ENCODE results near the gene TRAF2.
"Not testable (repeated sequence)": the region's sequence is repeated elsewhere in the genome, so short reads cannot be mapped to it uniquely, and the experiment has no call there.

TRAF2 gene, protein sequence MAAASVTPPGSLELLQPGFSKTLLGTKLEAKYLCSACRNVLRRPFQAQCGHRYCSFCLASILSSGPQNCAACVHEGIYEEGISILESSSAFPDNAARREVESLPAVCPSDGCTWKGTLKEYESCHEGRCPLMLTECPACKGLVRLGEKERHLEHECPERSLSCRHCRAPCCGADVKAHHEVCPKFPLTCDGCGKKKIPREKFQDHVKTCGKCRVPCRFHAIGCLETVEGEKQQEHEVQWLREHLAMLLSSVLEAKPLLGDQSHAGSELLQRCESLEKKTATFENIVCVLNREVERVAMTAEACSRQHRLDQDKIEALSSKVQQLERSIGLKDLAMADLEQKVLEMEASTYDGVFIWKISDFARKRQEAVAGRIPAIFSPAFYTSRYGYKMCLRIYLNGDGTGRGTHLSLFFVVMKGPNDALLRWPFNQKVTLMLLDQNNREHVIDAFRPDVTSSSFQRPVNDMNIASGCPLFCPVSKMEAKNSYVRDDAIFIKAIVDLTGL

DNA sequence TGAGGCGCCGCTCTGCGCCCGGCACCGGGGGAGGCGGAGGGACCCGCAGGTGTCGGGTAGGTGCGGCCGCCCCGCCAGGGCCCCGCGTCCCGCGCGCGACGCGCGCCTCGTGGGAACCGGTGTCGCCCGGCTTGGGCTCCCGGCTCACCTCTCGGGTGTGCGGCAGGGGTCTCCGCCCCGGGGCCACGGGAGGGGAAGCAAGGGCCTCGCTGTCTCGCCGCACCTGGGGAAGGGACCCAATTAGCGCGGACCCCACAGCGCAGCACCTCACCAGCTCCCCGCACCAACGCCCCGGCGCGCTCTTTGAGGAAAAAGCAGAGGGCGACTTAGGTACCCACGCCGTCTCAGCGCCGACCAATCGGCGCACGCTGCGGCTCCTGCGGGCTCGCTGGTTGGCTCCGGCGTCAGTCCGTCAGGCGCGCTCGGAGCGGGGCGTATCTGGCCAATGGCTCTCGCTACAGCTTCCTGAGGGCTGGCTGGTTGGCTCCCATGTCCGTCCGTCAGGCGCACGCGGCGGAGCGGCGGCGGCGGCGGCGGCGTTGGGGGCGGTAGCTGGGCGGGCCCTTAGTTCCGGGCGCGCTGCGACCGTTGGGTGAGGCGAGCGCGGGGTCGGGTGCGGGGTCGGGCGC is at the start of gene TRAF2:
Gene TRAF2, plus strand, starts transcription at position 567 of the 629 bp plus-strand sequence. CDS start 12,225 bp downstream, outside the sequence.
- Histone ChIP-seq H3K27me3 (ENCODE audit: low read depth, low read length) (no peaks in the 10 kb centered on the region), H3K4me1 (ENCODE audit: control insufficient read depth in 1 of 2, insufficient read depth in 2 of 2, low read length in 2 of 2) (peaks cover 17 to 27% of the 10 kb centered on the region in 2 donors), H3K4me3 (ENCODE audit: low read depth in 1 of 2, low read length in 2 of 2) (peak within 1 kb of the TSS; percentile 63 to 87), H3K9me3 (ENCODE audit: control insufficient read depth in 1 of 2, low read length in 2 of 2) (no peaks in the 10 kb centered on the region), H3K27ac (ENCODE audit: low read length) (peak within 1 kb of the TSS; percentile 23), H3K36me3 (ENCODE audit: control insufficient read depth in 1 of 2, insufficient read depth in 2 of 2, low read length in 2 of 2) (no peaks in the 10 kb centered on the region)

DNA sequence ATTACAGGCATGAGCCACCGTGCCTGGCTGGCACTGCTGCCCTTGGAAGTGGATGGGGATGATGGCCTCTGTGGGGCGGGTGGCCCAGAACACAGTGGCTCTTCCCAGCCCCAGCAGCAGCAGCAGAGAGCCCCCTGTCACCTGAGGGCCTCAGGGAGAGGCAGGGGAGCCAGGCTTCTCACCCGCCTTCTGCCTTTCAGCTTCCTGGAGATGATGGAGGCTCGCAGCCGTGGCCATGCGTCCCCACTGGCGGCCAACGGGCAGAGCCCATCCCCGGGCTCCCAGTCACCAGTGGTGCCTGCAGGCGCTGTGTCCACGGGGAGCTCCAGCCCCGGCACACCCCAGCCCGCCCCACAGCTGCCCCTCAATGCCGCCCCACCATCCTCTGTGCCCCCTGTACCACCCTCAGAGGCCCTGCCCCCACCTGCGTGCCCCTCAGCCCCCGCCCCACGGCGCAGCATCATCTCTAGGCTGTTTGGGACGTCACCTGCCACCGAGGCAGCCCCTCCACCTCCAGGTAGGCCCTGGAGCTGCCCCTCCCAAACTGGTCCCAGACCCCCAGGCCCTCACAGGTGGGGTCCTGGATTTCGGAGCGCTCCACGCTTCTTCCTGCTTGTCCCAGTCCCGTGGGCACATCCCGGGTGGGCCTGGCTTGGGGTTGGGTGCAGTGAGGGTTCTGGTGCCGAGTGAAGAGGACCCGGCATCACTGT is 49.0 kb upstream of the TRAF2 start:
- H3K27ac ChIP-seq (ENCODE audit: low read length), result no peak overlapping the region
- no peaks in the 10 kb centered on the region for H3K9me3 ChIP-seq (ENCODE audit: control insufficient read depth in 1 of 2, low read length in 2 of 2)
- no peaks in the 10 kb centered on the region for H3K27me3 ChIP-seq (ENCODE audit: low read depth, low read length)
- peaks cover 5 to 41% of the 10 kb centered on the region in 2 donors for H3K36me3 ChIP-seq (ENCODE audit: control insufficient read depth in 1 of 2, insufficient read depth in 2 of 2, low read length in 2 of 2)
- H3K4me1 ChIP-seq (ENCODE audit: control insufficient read depth in 1 of 2, insufficient read depth in 2 of 2, low read length in 2 of 2), result peaks cover 0 to 13% of the 10 kb centered on the region in 2 donors
- no peak overlapping the region for H3K4me3 ChIP-seq (ENCODE audit: low read depth in 1 of 2, low read length in 2 of 2)

DNA sequence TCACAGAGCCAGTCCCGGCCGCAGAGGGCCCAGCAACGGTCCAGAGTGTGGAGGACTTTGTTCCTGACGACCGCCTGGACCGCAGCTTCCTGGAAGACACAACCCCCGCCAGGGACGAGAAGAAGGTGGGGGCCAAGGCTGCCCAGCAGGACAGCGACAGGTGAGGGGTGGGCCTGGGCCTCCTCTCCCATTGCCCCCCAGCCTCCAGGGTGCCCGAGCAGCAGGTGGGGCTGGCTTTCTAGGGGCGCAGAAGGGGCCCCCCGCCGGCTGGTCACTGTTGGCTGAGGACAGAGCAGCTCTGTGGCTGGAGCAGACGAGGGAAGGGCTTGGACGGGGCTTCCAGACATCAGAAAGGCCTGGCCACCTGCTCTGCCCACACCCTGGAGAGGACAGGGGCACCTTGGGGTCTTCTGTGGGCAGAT is 48.4 kb upstream of the TRAF2 start:
- Histone ChIP-seq H3K4me1 (ENCODE audit: control insufficient read depth in 1 of 2, insufficient read depth in 2 of 2, low read length in 2 of 2) (peaks cover 0 to 13% of the 10 kb centered on the region in 2 donors), H3K36me3 (ENCODE audit: control insufficient read depth in 1 of 2, insufficient read depth in 2 of 2, low read length in 2 of 2) (peaks cover 5 to 36% of the 10 kb centered on the region in 2 donors)
- H3K4me3 ChIP-seq (ENCODE audit: low read depth in 1 of 2, low read length in 2 of 2), result not testable (repeated sequence)

DNA sequence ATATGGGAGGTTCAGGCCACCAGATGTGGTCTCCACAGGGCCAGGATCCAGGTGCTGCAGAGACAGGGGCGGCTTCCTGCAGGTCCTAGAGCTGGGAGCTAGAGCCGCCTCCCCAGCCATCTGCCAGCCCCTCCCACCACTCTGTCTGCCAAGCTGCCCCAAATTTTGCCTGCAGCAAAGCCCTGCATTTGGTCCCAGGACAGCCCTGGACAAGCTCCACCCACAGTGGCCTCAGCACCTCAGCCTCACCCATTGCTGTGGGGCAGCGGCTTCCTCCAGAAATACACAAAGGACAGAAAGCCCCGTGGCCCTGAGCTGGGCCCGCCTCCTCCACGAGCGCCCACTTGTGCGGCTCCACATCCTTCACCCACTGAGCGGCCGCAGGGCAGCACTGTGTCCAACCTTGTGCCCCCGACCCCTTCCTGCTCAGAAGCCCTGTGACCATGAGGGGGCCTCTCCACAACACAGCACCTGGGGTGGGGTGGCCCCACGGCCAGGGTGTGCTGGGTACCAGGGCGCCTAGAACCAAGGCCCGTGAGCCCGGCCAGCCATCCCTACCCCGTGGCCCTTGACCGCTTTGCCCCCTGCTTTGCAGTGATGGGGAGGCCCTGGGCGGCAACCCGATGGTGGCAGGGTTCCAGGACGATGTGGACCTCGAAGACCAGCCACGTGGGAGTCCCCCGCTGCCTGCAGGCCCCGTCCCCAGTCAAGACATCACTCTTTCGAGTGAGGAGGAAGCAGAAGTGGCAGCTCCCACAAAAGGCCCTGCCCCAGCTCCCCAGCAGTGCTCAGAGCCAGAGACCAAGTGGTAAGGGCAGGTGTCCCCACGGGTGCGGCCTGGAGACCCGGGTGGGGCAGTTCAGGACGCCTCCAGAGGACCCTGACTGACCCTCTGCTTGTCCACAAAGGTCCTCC is 47.7 kb upstream of the TRAF2 start:
- Histone ChIP-seq H3K4me3 (ENCODE audit: low read depth in 1 of 2, low read length in 2 of 2) (no peak overlapping the region), H3K27me3 (ENCODE audit: low read depth, low read length) (no peaks in the 10 kb centered on the region), H3K27ac (ENCODE audit: low read length) (no peak overlapping the region), H3K9me3 (ENCODE audit: control insufficient read depth in 1 of 2, low read length in 2 of 2) (no peaks in the 10 kb centered on the region), H3K36me3 (ENCODE audit: control insufficient read depth in 1 of 2, insufficient read depth in 2 of 2, low read length in 2 of 2) (peaks cover 5 to 35% of the 10 kb centered on the region in 2 donors), H3K4me1 (ENCODE audit: control insufficient read depth in 1 of 2, insufficient read depth in 2 of 2, low read length in 2 of 2) (peaks cover 0 to 20% of the 10 kb centered on the region in 2 donors)

More for the DNA sequence above, 48.4 kb upstream of the TRAF2 start:
- H3K27ac ChIP-seq (ENCODE audit: low read length); H3K9me3 ChIP-seq (ENCODE audit: control insufficient read depth in 1 of 2, low read length in 2 of 2); H3K27me3 ChIP-seq (ENCODE audit: low read depth, low read length): not testable (repeated sequence)

DNA sequence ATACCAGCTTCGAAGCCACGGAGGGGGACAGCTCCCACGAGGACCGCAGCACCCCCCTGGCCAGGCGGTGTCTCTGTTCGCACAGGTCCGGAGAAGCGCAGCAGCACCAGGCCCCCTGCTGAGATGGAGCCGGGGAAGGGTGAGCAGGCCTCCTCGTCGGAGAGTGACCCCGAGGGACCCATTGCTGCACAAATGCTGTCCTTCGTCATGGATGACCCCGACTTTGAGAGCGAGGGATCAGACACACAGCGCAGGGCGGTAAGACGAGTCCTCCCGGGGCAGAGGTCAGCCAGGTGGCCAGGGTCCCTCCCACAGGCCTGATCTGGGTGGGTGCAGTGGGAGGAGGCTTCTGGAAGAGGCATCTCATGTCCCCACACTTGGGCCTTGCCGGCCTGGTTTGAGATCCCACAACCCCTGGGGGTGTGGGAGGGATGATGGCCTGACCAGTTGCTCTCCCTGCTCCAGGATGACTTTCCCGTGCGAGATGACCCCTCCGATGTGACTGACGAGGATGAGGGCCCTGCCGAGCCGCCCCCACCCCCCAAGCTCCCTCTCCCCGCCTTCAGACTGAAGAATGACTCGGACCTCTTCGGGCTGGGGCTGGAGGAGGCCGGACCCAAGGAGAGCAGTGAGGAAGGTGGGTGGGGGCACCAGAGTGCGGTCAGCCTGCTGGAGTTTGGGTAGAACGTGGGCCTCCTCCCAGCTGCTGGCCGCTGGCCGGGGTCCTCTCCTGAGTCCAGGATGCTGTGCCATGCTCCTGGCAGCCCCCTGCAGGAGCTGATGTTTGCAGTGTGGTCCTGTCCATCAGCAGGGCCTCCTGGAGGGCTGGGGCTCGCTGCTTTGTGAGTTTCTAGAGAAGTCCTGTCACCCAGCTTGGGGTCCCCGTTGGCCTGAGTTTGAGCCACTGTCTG is 46.8 kb upstream of the TRAF2 start:
- Histone ChIP-seq H3K27ac (ENCODE audit: low read length) (no peak overlapping the region), H3K27me3 (ENCODE audit: low read depth, low read length) (no peaks in the 10 kb centered on the region), H3K4me1 (ENCODE audit: control insufficient read depth in 1 of 2, insufficient read depth in 2 of 2, low read length in 2 of 2) (peaks cover 0 to 27% of the 10 kb centered on the region in 2 donors), H3K4me3 (ENCODE audit: low read depth in 1 of 2, low read length in 2 of 2) (no peak overlapping the region), H3K9me3 (ENCODE audit: control insufficient read depth in 1 of 2, low read length in 2 of 2) (no peaks in the 10 kb centered on the region), H3K36me3 (ENCODE audit: control insufficient read depth in 1 of 2, insufficient read depth in 2 of 2, low read length in 2 of 2) (peaks cover 5 to 35% of the 10 kb centered on the region in 2 donors)

DNA sequence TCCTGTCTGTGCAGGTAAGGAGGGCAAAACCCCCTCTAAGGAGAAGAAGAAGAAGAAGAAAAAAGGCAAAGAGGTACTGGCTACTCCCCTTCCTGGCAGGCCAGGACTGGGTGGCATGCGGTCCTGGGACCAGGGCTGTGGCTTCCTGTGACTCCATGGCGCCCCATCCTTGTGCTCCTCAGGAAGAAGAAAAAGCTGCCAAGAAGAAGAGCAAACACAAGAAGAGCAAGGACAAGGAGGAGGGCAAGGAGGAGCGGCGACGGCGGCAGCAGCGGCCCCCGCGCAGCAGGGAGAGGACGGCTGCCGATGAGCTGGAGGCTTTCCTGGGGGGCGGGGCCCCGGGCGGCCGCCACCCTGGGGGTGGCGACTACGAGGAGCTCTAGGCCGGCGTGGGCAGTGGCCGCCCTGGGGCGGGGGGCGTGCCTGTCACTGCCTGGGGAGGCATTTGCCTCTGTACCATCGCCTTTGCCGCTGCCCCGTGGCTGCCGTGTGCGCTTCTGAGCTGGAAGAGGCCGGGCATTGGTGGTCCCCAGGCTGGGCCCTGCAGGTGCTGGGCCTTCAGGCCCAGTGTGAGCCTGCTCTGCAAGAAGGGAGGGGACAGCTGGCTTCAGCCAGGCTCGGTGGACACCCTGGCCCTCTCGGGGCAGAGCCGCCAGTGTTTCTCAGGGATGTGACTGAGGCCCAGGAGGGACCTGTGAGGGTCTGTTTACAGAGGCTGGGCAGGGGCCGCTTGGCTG is 46.0 kb upstream of the TRAF2 start:
- no peak overlapping the region for H3K4me3 ChIP-seq (ENCODE audit: low read depth in 1 of 2, low read length in 2 of 2)
- peaks cover 5 to 33% of the 10 kb centered on the region in 2 donors for H3K36me3 ChIP-seq (ENCODE audit: control insufficient read depth in 1 of 2, insufficient read depth in 2 of 2, low read length in 2 of 2)
- peaks cover 0 to 27% of the 10 kb centered on the region in 2 donors for H3K4me1 ChIP-seq (ENCODE audit: control insufficient read depth in 1 of 2, insufficient read depth in 2 of 2, low read length in 2 of 2)
- H3K9me3 ChIP-seq (ENCODE audit: control insufficient read depth in 1 of 2, low read length in 2 of 2), result no peaks in the 10 kb centered on the region
- H3K27me3 ChIP-seq (ENCODE audit: low read depth, low read length), result no peaks in the 10 kb centered on the region
- H3K27ac ChIP-seq (ENCODE audit: low read length), result no peak overlapping the region

DNA sequence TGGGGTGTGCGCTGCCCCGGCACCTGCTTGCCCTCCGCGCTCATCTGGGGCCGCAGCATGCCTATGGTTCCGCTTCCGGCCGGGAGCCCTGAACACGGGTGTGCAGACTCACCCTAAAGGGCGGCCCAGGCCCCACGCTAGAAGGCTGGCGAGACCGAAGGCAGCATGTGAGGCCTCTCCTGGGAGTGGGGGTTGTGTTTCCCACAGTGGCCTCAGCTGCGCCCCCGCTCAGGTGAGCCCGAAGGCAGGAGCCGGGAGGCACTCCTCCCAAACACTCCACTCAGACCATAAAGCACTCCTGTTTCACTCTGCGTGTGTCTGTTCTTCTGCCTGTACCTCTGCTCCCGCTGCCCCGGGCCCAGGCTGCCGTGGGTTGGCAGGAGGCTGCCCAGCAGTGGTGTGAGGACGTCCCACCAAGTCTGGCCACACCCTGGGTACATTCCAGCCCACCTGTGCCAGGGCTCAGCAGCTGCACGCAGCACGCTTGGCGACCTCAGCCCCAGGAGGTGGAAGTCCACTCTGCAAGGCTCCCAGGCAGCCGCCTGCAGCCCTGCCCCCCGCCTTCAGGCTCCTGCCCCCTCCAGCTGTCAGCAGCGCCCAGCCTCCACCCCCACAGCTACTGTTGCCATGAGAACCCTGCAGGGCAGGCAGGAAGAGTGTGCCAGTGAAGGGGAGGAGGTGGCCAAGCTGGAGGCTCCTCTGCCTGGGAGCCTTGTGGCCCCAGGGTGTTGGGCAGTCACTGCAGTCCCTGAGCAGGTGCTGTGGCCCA is 45.3 kb upstream of the TRAF2 start:
- no peak overlapping the region for H3K4me3 ChIP-seq (ENCODE audit: low read depth in 1 of 2, low read length in 2 of 2)
- no peak overlapping the region for H3K27ac ChIP-seq (ENCODE audit: low read length)
- no peaks in the 10 kb centered on the region for H3K27me3 ChIP-seq (ENCODE audit: low read depth, low read length)
- H3K36me3 ChIP-seq (ENCODE audit: control insufficient read depth in 1 of 2, insufficient read depth in 2 of 2, low read length in 2 of 2), result peaks cover 5 to 31% of the 10 kb centered on the region in 2 donors
- peaks cover 0 to 27% of the 10 kb centered on the region in 2 donors for H3K4me1 ChIP-seq (ENCODE audit: control insufficient read depth in 1 of 2, insufficient read depth in 2 of 2, low read length in 2 of 2)
- H3K9me3 ChIP-seq (ENCODE audit: control insufficient read depth in 1 of 2, low read length in 2 of 2), result no peaks in the 10 kb centered on the region

DNA sequence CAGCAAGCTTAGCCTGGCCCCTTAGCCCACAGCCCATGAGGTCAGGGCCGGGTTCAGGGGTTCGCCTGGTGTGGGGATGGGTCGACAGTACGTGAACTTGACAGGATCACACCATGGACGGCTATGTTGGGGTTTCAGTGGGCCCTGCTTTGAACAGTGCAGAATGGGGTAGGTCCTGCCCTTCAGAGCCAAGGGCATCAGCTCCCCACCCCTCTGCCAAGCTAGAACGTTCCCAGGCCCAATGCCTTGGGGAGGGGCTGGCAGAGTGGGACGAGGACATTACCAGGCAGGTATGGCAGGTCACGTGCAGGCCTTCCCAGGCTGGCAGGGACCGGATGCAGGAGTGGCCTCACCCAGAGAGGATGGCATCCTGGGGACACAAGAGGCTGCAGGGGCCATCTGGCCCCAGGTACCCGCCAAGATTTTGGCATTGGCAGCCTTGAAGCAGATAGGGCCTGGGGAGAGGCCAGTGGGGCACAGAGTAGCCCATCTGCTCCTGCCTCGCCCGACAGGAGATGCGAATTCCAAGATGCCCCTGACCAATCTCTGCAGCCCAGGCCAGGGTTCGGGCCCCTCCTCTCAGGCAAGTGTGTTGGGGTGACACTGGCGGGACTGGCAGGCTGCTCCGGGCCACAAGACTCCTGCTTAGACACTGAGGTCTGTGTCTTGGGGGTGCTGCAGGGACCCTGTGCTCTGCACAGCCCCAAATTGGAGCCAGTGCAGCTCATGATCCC is 44.5 kb upstream of the TRAF2 start:
- H3K4me3 ChIP-seq (ENCODE audit: low read depth in 1 of 2, low read length in 2 of 2), result peak overlapping the region in 1 of 2 donors; percentile 58
- not testable (repeated sequence) for H3K27me3 ChIP-seq (ENCODE audit: low read depth, low read length); H3K27ac ChIP-seq (ENCODE audit: low read length); H3K9me3 ChIP-seq (ENCODE audit: control insufficient read depth in 1 of 2, low read length in 2 of 2)
- H3K36me3 ChIP-seq (ENCODE audit: control insufficient read depth in 1 of 2, insufficient read depth in 2 of 2, low read length in 2 of 2), result peaks cover 5 to 27% of the 10 kb centered on the region in 2 donors
- H3K4me1 ChIP-seq (ENCODE audit: control insufficient read depth in 1 of 2, insufficient read depth in 2 of 2, low read length in 2 of 2), result peaks cover 0 to 33% of the 10 kb centered on the region in 2 donors

Data from muscle layer of duodenum (tissue), 2 donors.